HCT116 (cell line): ENCODE results near the gene TMOD1. TPM values are rescaled to one million over a fixed set of nuclear protein-coding genes. Genes with fewer than 3 reads are reported as not detected.

Source experiments
- ATAC-seq: fragments of 200-7000 bp; cut with Tn5 transposase; 2 replicates; pipeline ENCODE4 v1.9.1; 2020; ENCODE audit warnings: mild to moderate bottlenecking, moderate library complexity
- BruUV-seq: library from RNA; stranded (reverse); fragments of 400-500 nt; replicated peaks from 2 replicates; lab custom pipeline; 2021; lab: Mats Ljungman, UMichigan
- CTCF ChIA-PET: fragments of 300-600 bp; sonication (Branson Sonifier 250); formaldehyde crosslinking; loops from one replicate; lab custom pipeline; 2021; ENCODE audit warnings: antibody characterized with exemption; lab: Charles Lee
- POLR2A ChIA-PET: fragments of 300-600, 350-600 bp; sonication (Branson Sonifier 250); formaldehyde crosslinking; loops from one replicate; lab custom pipeline; 2021; ENCODE audit warnings: antibody characterized with exemption; lab: Charles Lee
- RAD21 ChIA-PET, 2 experiments: fragments of 300-600 bp; sonication (Branson Sonifier 250); formaldehyde crosslinking; loops; one replicate each; lab custom pipeline; 2023; ENCODE audit warnings: low total read pairs in 2 of 2; ENCODE audit not compliant: uncharacterized antibody in 2 of 2, unreplicated experiment in 2 of 2, low non-redundant PET in 1 of 2; lab: Charles Lee
- DNase-seq: peaks from one replicate; pipeline ENCODE4 v3.0.0-alpha.2; 2010; ENCODE audit warnings: low read depth, low spot score
- H2AFZ ChIP-seq: fragments of 200-600 bp; shearing (Covaris generic), sonication (generic); 2 replicates; pipeline ENCODE4 v1.6.1; 2017; ENCODE audit warnings: low read depth, mixed run types, mixed read lengths, antibody characterized with exemption, low read length; ENCODE audit not compliant: poor library complexity, severe bottlenecking
- H3K27ac ChIP-seq: 2 replicates; pipeline ENCODE4 v1.5.1; 2012; ENCODE audit warnings: low read depth, low read length
- H3K27me3 ChIP-seq: fragments of 200-600 bp; sonication (generic); 2 replicates; pipeline ENCODE4 v1.6.1; 2016; ENCODE audit warnings: mixed run types, low read length, mixed read lengths; ENCODE audit not compliant: insufficient read depth
- H3K36me3 ChIP-seq, 2 experiments: fragments of 200-500 bp in 1 of 2; fragments of 200-600 bp in 1 of 2; sonication (Bioruptor generic) in 1 of 2; sonication (generic) in 1 of 2; 2 replicates each; pipeline versions ENCODE4 v1.5.1 to v1.6.1; 2014 to 2016; ENCODE audit warnings: low read length in 2 of 2, inconsistent platforms in 1 of 2, mixed read lengths in 1 of 2, mixed run types in 1 of 2; ENCODE audit not compliant: insufficient read depth in 2 of 2, control insufficient read depth in 1 of 2
- H3K4me1 ChIP-seq, 2 experiments: fragments of 200-600 bp in 1 of 2; sonication (generic) in 1 of 2; 2 replicates each; pipeline versions ENCODE4 v1.5.1 to v1.6.1; 2012 to 2017; ENCODE audit warnings: low read length in 2 of 2, inconsistent platforms in 1 of 2, mild to moderate bottlenecking in 1 of 2, mixed read lengths in 1 of 2, mixed run types in 1 of 2, moderate library complexity in 1 of 2; ENCODE audit not compliant: insufficient read depth in 2 of 2, control insufficient read depth in 1 of 2
- H3K4me2 ChIP-seq: fragments of 200-600 bp; sonication (generic); 2 replicates; pipeline ENCODE4 v1.6.1; 2017; ENCODE audit warnings: mixed run types, low read length, mixed read lengths
- H3K4me3 ChIP-seq, 2 experiments: fragments of 200-600 bp in 1 of 2; sonication (generic) in 1 of 2; replicated peaks in 1 of 2; 2 replicates each; pipeline ENCODE4 v1.5.1; 2011 to 2016; ENCODE audit warnings: low read length in 2 of 2, control low read depth in 1 of 2, low read depth in 1 of 2, mild to moderate bottlenecking in 1 of 2, mixed read lengths in 1 of 2, mixed run types in 1 of 2
- H3K79me2 ChIP-seq: fragments of 200-600 bp; sonication (generic); 2 replicates; pipeline ENCODE4 v1.6.1; 2017; ENCODE audit warnings: mild to moderate bottlenecking, mixed run types, low read length, moderate library complexity, mixed read lengths; ENCODE audit not compliant: insufficient read depth
- H3K9ac ChIP-seq: fragments of 200-600 bp; sonication (generic); 2 replicates; pipeline ENCODE4 v1.6.1; 2016; ENCODE audit warnings: low read length, mixed read lengths
- H3K9me2 ChIP-seq: fragments of 200-600 bp; sonication (generic), shearing (Covaris generic); 2 replicates; pipeline ENCODE4 v1.6.1; 2017; ENCODE audit warnings: mixed run types, mild to moderate bottlenecking, moderate library complexity; ENCODE audit not compliant: insufficient read depth
- H3K9me3 ChIP-seq, 2 experiments: fragments of 200-500 bp in 1 of 2; fragments of 200-600 bp in 1 of 2; sonication (Bioruptor generic) in 1 of 2; sonication (generic) in 1 of 2; 2 replicates each; pipeline ENCODE4 v1.6.1; 2014 to 2017; ENCODE audit warnings: low read length in 2 of 2, mixed read lengths in 2 of 2, inconsistent platforms in 1 of 2, low read depth in 1 of 2, mild to moderate bottlenecking in 1 of 2, mixed run types in 1 of 2, moderate library complexity in 1 of 2; ENCODE audit not compliant: control insufficient read depth in 1 of 2, insufficient read depth in 1 of 2
- H4K20me1 ChIP-seq: fragments of 200-600 bp; sonication (generic), shearing (Covaris generic); 2 replicates; pipeline ENCODE4 v1.6.1; 2017; ENCODE audit warnings: mixed run types, mild to moderate bottlenecking, moderate library complexity; ENCODE audit not compliant: insufficient read depth
- CBX3 ChIP-seq: IDR thresholded peaks from 2 replicates; pipeline ENCODE4 v1.6.1; 2012; ENCODE audit warnings: low read depth
- CEBPB ChIP-seq: IDR thresholded peaks from 2 replicates; pipeline ENCODE4 v1.6.1; 2012; ENCODE audit warnings: low read depth
- CTCF ChIP-seq, 3 experiments: fragments of 200-600 bp in 1 of 3; sonication (generic) in 1 of 3; IDR thresholded peaks in 2 of 3; conservative IDR thresholded peaks in 1 of 3; 2 replicates each; pipeline ENCODE4 v1.5.1; 2012 to 2017; ENCODE audit warnings: low read depth in 2 of 3, low read length in 2 of 3, antibody characterized with exemption in 1 of 3, borderline replicate concordance in 1 of 3, control low read depth in 1 of 3, mild to moderate bottlenecking in 1 of 3, mixed read lengths in 1 of 3, mixed run types in 1 of 3, moderate library complexity in 1 of 3; ENCODE audit not compliant: insufficient read depth in 1 of 3
- EGR1 ChIP-seq: IDR thresholded peaks from 2 replicates; pipeline ENCODE4 v1.6.1; 2012; ENCODE audit warnings: low read depth
- EZH2phosphoT487 ChIP-seq: fragments of 200-600 bp; IDR thresholded peaks from 2 replicates; pipeline ENCODE4 v1.6.1; 2018; ENCODE audit warnings: antibody characterized with exemption, borderline replicate concordance
- JUND ChIP-seq: IDR thresholded peaks from 2 replicates; pipeline ENCODE4 v1.6.1; 2012
- POLR2AphosphoS5 ChIP-seq: IDR thresholded peaks from 2 replicates; pipeline ENCODE4 v1.6.1; 2011; ENCODE audit warnings: mild to moderate bottlenecking, low read depth, low read length, moderate library complexity
- RAD21 ChIP-seq: IDR thresholded peaks from 2 replicates; pipeline ENCODE4 v1.6.1; 2012; ENCODE audit warnings: low read depth, mild to moderate bottlenecking
- SIN3A ChIP-seq: IDR thresholded peaks from 2 replicates; pipeline ENCODE4 v1.6.1; 2012; ENCODE audit warnings: low read depth
- SP1 ChIP-seq: IDR thresholded peaks from 2 replicates; pipeline ENCODE4 v1.6.1; 2012; ENCODE audit warnings: low read depth
- SRF ChIP-seq: IDR thresholded peaks from 2 replicates; pipeline ENCODE4 v1.6.1; 2012; ENCODE audit warnings: low read depth
- TCF7L2 ChIP-seq: IDR thresholded peaks from 2 replicates; pipeline ENCODE4 v1.7.0; 2011; ENCODE audit warnings: borderline replicate concordance, inconsistent platforms; ENCODE audit not compliant: insufficient read depth, insufficient read length; ENCODE audit errors: extremely low read depth
- YY1 ChIP-seq: IDR thresholded peaks from 2 replicates; pipeline ENCODE4 v1.6.1; 2011; ENCODE audit warnings: low read length, low read depth, moderate library complexity, mild to moderate bottlenecking; ENCODE audit not compliant: insufficient replicate concordance; ENCODE audit errors: extremely low read depth
- ZFX ChIP-seq: fragments of 450-650 bp; IDR thresholded peaks from 2 replicates; pipeline ENCODE4 v1.6.1; 2017
- ZNF274 ChIP-seq: fragments of 200-500 bp; sonication (Bioruptor generic); IDR thresholded peaks from 2 replicates; pipeline ENCODE4 v1.6.1; 2014; ENCODE audit warnings: mild to moderate bottlenecking, low read depth, low read length, inconsistent platforms
- intact Hi-C: fragments of 100-400 bp; cut with micrococcal nuclease; formaldehyde crosslinking; loops from 2 replicates; pipeline ENCODE4 v1.10.0; 2022
- total RNA-seq: library from RNA; stranded (reverse); gene quantifications from one replicate; pipeline ENCODE4 v1.2.1, GENCODE V29; 2021; ENCODE audit not compliant: unreplicated experiment
- TF ChIP-seq, protein P1 (sequence below): IDR thresholded peaks from 2 replicates; pipeline ENCODE4 v1.6.1; 2011; ENCODE audit warnings: mild to moderate bottlenecking, low read length, moderate library complexity; ENCODE audit not compliant: insufficient replicate concordance; ENCODE audit errors: extremely low read depth
- TF ChIP-seq, protein P2 (sequence below): IDR thresholded peaks from 2 replicates; pipeline ENCODE4 v1.6.1; 2012; ENCODE audit warnings: low read depth

The TMOD1 gene
- total RNA-seq, 1 experiment from 2014 or later = 4.4 TPM

DNA sequence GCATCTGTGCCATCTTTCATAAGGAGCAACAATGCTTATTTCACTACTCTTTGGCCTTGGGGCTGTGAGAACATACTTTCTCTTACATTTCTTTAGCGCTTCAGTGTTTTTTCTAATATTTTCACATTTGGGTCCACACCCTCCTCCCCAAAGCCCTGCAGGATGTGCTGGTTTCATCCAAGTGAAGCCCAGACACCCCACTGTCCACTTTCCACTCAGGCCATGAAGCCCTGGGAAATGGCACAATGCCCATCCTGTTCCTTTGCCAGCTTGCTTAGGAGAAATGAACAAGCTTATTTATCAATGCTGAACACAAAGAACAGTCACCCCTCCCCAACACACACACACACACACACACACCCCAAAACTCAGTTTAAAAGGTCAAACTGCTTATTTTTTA, 17.3 kb upstream of the TMOD1 start:
- Histone ChIP-seq H4K20me1 (no peaks in the 10 kb centered on the region), H3K27me3 (no peaks in the 10 kb centered on the region), H3K9me3 (no peaks in the 10 kb centered on the region), H3K36me3 (peaks cover 2 to 4% of the 10 kb centered on the region in 2 experiments; a peak in 1 of 4 replicates), H3K9me2 (no peaks in the 10 kb centered on the region), H3K9ac (no peak overlapping the region), H3K4me1 (no peaks in the 10 kb centered on the region), H3K27ac (no peak overlapping the region), H3K79me2 (no peaks in the 10 kb centered on the region), H3K4me2 (no peak overlapping the region), H2AFZ (no peak overlapping the region), H3K4me3 (no peak overlapping the region)
- no TSS peak for BruUV-seq
- TF ChIP-seq JUND (no peak), SRF (no peak), CEBPB (no peak), SP1 (no peak), POLR2AphosphoS5 (no peak), RAD21 (no peak), YY1 (no peak), CBX3 (no peak), TCF7L2 (no peak), ZNF274 (no peak), CTCF (IDR thresholded peaks at IDR 0.05 in 2 of 3, conservative IDR thresholded peaks at IDR 0.05 in 1 of 3; ENCODE audit: borderline replicate concordance in 1 of 3, insufficient read depth in 1 of 3, low read depth in 2 of 3, low read length in 2 of 3) (no peak), SIN3A (no peak), ZFX (no peak), EGR1 (no peak), EZH2phosphoT487 (no peak)
- TF ChIP-seq, protein P1, sequence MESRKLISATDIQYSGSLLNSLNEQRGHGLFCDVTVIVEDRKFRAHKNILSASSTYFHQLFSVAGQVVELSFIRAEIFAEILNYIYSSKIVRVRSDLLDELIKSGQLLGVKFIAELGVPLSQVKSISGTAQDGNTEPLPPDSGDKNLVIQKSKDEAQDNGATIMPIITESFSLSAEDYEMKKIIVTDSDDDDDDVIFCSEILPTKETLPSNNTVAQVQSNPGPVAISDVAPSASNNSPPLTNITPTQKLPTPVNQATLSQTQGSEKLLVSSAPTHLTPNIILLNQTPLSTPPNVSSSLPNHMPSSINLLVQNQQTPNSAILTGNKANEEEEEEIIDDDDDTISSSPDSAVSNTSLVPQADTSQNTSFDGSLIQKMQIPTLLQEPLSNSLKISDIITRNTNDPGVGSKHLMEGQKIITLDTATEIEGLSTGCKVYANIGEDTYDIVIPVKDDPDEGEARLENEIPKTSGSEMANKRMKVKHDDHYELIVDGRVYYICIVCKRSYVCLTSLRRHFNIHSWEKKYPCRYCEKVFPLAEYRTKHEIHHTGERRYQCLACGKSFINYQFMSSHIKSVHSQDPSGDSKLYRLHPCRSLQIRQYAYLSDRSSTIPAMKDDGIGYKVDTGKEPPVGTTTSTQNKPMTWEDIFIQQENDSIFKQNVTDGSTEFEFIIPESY = no peak
- TF ChIP-seq, protein P2, sequence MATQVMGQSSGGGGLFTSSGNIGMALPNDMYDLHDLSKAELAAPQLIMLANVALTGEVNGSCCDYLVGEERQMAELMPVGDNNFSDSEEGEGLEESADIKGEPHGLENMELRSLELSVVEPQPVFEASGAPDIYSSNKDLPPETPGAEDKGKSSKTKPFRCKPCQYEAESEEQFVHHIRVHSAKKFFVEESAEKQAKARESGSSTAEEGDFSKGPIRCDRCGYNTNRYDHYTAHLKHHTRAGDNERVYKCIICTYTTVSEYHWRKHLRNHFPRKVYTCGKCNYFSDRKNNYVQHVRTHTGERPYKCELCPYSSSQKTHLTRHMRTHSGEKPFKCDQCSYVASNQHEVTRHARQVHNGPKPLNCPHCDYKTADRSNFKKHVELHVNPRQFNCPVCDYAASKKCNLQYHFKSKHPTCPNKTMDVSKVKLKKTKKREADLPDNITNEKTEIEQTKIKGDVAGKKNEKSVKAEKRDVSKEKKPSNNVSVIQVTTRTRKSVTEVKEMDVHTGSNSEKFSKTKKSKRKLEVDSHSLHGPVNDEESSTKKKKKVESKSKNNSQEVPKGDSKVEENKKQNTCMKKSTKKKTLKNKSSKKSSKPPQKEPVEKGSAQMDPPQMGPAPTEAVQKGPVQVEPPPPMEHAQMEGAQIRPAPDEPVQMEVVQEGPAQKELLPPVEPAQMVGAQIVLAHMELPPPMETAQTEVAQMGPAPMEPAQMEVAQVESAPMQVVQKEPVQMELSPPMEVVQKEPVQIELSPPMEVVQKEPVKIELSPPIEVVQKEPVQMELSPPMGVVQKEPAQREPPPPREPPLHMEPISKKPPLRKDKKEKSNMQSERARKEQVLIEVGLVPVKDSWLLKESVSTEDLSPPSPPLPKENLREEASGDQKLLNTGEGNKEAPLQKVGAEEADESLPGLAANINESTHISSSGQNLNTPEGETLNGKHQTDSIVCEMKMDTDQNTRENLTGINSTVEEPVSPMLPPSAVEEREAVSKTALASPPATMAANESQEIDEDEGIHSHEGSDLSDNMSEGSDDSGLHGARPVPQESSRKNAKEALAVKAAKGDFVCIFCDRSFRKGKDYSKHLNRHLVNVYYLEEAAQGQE = no peak
- ChIA-PET POLR2A (no interaction called here), RAD21 (no interaction called here), CTCF (interaction anchor here (1.0 kb wide), 2 partner anchors 17 to 115 kb away, joined by 3 to 4 read pairs; partner anchors contain the start of gene TMOD1)
- DNase-seq = no peak
- no peak for ATAC-seq
- intact Hi-C loops = no loop called here
